Caco-2 (cell line): ENCODE data around the gene RAD50. TPM values are rescaled to one million over a fixed set of nuclear protein-coding genes. Genes with fewer than 3 reads are reported as not detected.
A peak's percentile ranks its signal among the peaks of the same experiment; 100 is the strongest.

Experiments
- BruUV-seq: library from RNA; stranded (reverse); fragments of 400-500 nt; replicated peaks from 2 replicates; lab custom pipeline; 2021; lab: Mats Ljungman, UMichigan
- CTCF ChIA-PET: fragments of 300-600 bp; sonication (Branson Sonifier 250); formaldehyde crosslinking; loops from one replicate; lab custom pipeline; 2022; ENCODE audit warnings: antibody characterized with exemption; lab: Charles Lee
- POLR2A ChIA-PET: fragments of 300-600 bp; sonication (Branson Sonifier 250); formaldehyde crosslinking; loops from one replicate; lab custom pipeline; 2022; ENCODE audit warnings: antibody characterized with exemption; lab: Charles Lee
- DNase-seq, 2 experiments: peaks; one replicate each; pipeline versions ENCODE4 v3.0.0 to v3.0.0-alpha.2; 2020 to 2022
- H3K27me3 ChIP-seq: replicated peaks from 2 replicates; pipeline ENCODE4 v1.6.0; 2011; ENCODE audit warnings: low read length; ENCODE audit not compliant: control insufficient read depth, insufficient read depth
- H3K36me3 ChIP-seq: 2 replicates; pipeline ENCODE4 v1.5.1; 2011; ENCODE audit warnings: low read length; ENCODE audit not compliant: control insufficient read depth, insufficient read depth
- H3K4me1 ChIP-seq: fragments of 250-450 bp; sonication (Bioruptor Pico); 2 replicates; pipeline ENCODE4 v1.5.1; 2020; ENCODE audit warnings: mild to moderate bottlenecking
- H3K4me3 ChIP-seq: 2 replicates; pipeline ENCODE4 v1.5.1; 2011; ENCODE audit warnings: low read depth, mild to moderate bottlenecking, control low read depth, low read length
- H3K9me3 ChIP-seq: fragments of 250-450 bp; sonication (Bioruptor Pico); 2 replicates; pipeline ENCODE4 v1.5.1; 2020; ENCODE audit warnings: mild to moderate bottlenecking, moderate library complexity
- H3K27ac Mint-ChIP-seq: one replicate; pipeline ENCODE4 v1.8.0; 2022; ENCODE audit warnings: mixed read lengths; ENCODE audit not compliant: unreplicated experiment
- H3K27me3 Mint-ChIP-seq: one replicate; pipeline ENCODE4 v1.8.0; 2022; ENCODE audit warnings: mixed read lengths; ENCODE audit not compliant: insufficient read depth, unreplicated experiment
- H3K36me3 Mint-ChIP-seq: one replicate; pipeline ENCODE4 v1.8.0; 2022; ENCODE audit warnings: mild to moderate bottlenecking, mixed read lengths; ENCODE audit not compliant: insufficient read depth, unreplicated experiment
- H3K4me1 Mint-ChIP-seq: one replicate; pipeline ENCODE4 v1.8.0; 2022; ENCODE audit warnings: low read depth, mixed read lengths; ENCODE audit not compliant: unreplicated experiment
- H3K4me3 Mint-ChIP-seq: one replicate; pipeline ENCODE4 v1.8.0; 2022; ENCODE audit warnings: mild to moderate bottlenecking, moderate library complexity, mixed read lengths; ENCODE audit not compliant: unreplicated experiment
- H3K9me3 Mint-ChIP-seq: one replicate; pipeline ENCODE4 v1.8.0; 2022; ENCODE audit warnings: mixed read lengths; ENCODE audit not compliant: unreplicated experiment
- intact Hi-C: fragments of 100-400 bp; cut with micrococcal nuclease; formaldehyde crosslinking; loops from one replicate; pipeline ENCODE4 v1.10.0; 2022; ENCODE audit not compliant: unreplicated experiment
- total RNA-seq: library from RNA; stranded (reverse); gene quantifications from 2 replicates; pipeline ENCODE4 v1.2.3, GENCODE V29; 2022
- TF ChIP-seq, protein P1 (sequence below), 2 experiments: fragments of 200-600 bp in 1 of 2; IDR thresholded peaks; 1 replicate in 1 of 2; 2 replicates in 1 of 2; pipeline versions ENCODE4 v1.5.1 to v1.8.0; 2011 to 2022; ENCODE audit warnings: antibody characterized with exemption in 1 of 2, control low read depth in 1 of 2, inconsistent platforms in 1 of 2, low read depth in 1 of 2, low read length in 1 of 2, mild to moderate bottlenecking in 1 of 2, moderate library complexity in 1 of 2; ENCODE audit not compliant: insufficient read depth in 1 of 2, severe bottlenecking in 1 of 2, unreplicated experiment in 1 of 2

The RAD50 gene
- total RNA-seq, 1 experiment from 2014 or later, result 53.2 TPM

DNA sequence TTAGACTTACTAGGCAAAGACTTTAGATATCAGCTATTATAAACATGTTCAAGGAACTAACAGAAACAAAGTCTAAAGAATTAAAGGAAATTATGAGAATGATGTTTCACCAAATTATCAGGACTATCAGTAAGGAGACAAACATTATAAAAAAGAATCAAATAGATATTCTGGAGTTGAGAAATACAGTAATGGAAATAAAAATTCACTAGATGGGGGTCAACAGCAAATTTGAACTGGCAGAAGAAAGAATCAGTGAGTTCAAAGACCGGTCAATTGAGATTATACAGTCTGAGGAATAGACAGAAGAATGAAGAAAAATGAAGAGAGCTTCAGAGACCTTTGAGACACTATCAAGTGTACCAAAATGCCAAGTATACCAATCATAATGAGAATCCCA is 91.6 kb downstream of the RAD50 start:
- TF ChIP-seq, protein P1, sequence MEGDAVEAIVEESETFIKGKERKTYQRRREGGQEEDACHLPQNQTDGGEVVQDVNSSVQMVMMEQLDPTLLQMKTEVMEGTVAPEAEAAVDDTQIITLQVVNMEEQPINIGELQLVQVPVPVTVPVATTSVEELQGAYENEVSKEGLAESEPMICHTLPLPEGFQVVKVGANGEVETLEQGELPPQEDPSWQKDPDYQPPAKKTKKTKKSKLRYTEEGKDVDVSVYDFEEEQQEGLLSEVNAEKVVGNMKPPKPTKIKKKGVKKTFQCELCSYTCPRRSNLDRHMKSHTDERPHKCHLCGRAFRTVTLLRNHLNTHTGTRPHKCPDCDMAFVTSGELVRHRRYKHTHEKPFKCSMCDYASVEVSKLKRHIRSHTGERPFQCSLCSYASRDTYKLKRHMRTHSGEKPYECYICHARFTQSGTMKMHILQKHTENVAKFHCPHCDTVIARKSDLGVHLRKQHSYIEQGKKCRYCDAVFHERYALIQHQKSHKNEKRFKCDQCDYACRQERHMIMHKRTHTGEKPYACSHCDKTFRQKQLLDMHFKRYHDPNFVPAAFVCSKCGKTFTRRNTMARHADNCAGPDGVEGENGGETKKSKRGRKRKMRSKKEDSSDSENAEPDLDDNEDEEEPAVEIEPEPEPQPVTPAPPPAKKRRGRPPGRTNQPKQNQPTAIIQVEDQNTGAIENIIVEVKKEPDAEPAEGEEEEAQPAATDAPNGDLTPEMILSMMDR (IDR thresholded peaks at IDR 0.05; ENCODE audit: insufficient read depth in 1 of 2, low read depth in 1 of 2, low read length in 1 of 2, severe bottlenecking in 1 of 2, unreplicated experiment in 1 of 2), result no peak
- Mint-ChIP-seq H3K36me3 (peaks cover 12% of the 10 kb centered on the region), H3K27ac (no peak overlapping the region), H3K9me3 (peaks cover 12% of the 10 kb centered on the region), H3K4me1 (peaks cover 12% of the 10 kb centered on the region), H3K27me3 (no peaks in the 10 kb centered on the region), H3K4me3 (no peak overlapping the region)
- Histone ChIP-seq H3K36me3 (no peaks in the 10 kb centered on the region), H3K4me3 (no peak overlapping the region), H3K9me3 (peaks cover 7% of the 10 kb centered on the region), H3K27me3 (no peaks in the 10 kb centered on the region), H3K4me1 (peaks cover 17% of the 10 kb centered on the region)
- DNase-seq, result no peak
- CTCF ChIA-PET, result no interaction called here
- POLR2A ChIA-PET, result no interaction called here
- intact Hi-C loops, result no loop called here
- no TSS peak for BruUV-seq

DNA sequence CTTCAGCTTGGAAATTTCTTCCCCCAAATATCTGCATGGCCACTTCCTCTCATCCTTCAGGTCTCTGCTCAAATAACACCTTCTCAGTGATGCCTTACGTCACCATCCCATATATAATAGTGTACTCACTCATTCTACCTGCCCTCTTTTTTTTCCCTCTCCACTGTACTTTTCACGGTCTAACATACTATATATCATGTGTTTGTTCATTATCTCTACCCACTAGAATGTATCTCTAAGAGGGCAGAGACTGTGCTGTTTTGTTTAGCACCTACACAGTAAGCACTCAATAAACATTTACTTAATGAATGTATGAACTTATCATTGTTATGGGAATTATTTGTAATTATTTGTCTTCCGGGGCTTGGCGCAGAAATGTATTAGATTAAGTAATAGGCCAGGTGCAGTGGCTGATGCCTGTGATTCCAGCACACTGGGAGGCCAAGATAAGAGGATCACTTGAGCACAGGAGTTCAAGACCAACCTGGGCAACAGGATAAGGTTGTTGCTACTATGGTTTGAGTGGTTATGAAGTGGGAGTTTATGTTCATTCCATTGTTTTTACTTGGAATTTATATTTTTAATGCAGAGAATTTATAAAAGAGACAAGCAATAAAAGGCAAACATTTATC is 95.2 kb downstream of the RAD50 start:
- Histone ChIP-seq H3K36me3 (no peaks in the 10 kb centered on the region), H3K4me1 (peaks cover 10% of the 10 kb centered on the region), H3K27me3 (no peaks in the 10 kb centered on the region), H3K4me3 (no peak overlapping the region), H3K9me3 (peaks cover 7% of the 10 kb centered on the region)
- POLR2A ChIA-PET, result no interaction called here
- no peak for DNase-seq
- Mint-ChIP-seq H3K27me3 (no peaks in the 10 kb centered on the region), H3K9me3 (peaks cover 12% of the 10 kb centered on the region), H3K27ac (no peak overlapping the region), H3K4me3 (no peak overlapping the region), H3K36me3 (peaks cover 12% of the 10 kb centered on the region), H3K4me1 (peaks cover 1% of the 10 kb centered on the region)
- no TSS peak for BruUV-seq
- CTCF ChIA-PET, result no interaction called here
- intact Hi-C loops, result no loop called here
- TF ChIP-seq, protein P1 (IDR thresholded peaks at IDR 0.05; ENCODE audit: insufficient read depth in 1 of 2, low read depth in 1 of 2, low read length in 1 of 2, severe bottlenecking in 1 of 2, unreplicated experiment in 1 of 2), result no peak

GRCh38 chr5:132653716-132654115 is 96.9 kb downstream of the RAD50 start:
- intact Hi-C loops, result no loop called here
- Mint-ChIP-seq H3K27me3 (no peaks in the 10 kb centered on the region), H3K36me3 (no peaks in the 10 kb centered on the region), H3K4me3 (no peak overlapping the region), H3K9me3 (peaks cover 2% of the 10 kb centered on the region), H3K27ac (no peak overlapping the region), H3K4me1 (no peaks in the 10 kb centered on the region)
- Histone ChIP-seq H3K36me3 (no peaks in the 10 kb centered on the region), H3K4me1 (no peaks in the 10 kb centered on the region), H3K9me3 (no peaks in the 10 kb centered on the region), H3K4me3 (no peak overlapping the region), H3K27me3 (no peaks in the 10 kb centered on the region)
- no TSS peak for BruUV-seq
- TF ChIP-seq, protein P1 (IDR thresholded peaks at IDR 0.05; ENCODE audit: insufficient read depth in 1 of 2, low read depth in 1 of 2, low read length in 1 of 2, severe bottlenecking in 1 of 2, unreplicated experiment in 1 of 2), result no peak
- peak in 1 of 2 experiments; percentile 28 for DNase-seq
- CTCF ChIA-PET, result no interaction called here
- POLR2A ChIA-PET, result interaction anchor here (0.6 kb wide), 1 partner anchor 167 kb away, joined by 3 read pairs; no protein-coding TSS in a partner anchor
